Psoas muscle (tissue), 8 donors: ENCODE measurements around the gene UBXN1. TPM values are rescaled to one million over a fixed set of nuclear protein-coding genes. Genes with fewer than 3 reads are reported as not detected.
"Not testable (repeated sequence)": the region's sequence is repeated elsewhere in the genome, so short reads cannot be mapped to it uniquely, and the experiment has no call there.

Experiments
- ATAC-seq, 4 donors: fragments of 200-7000 bp; cut with Tn5 transposase; one replicate each; pipeline ENCODE4 v1.9.1; 2020; ENCODE audit warnings: moderate library complexity in 3 of 4, mild to moderate bottlenecking in 2 of 4
- DNase-seq, 2 donors: peaks; one replicate each; pipeline ENCODE4 v3.0.0-alpha.2; 2020
- H3K27ac ChIP-seq: fragments of 200-600 bp; one replicate; pipeline ENCODE4 v1.8.0; 2022
- H3K27me3 ChIP-seq, 3 donors: fragments of 200-600 bp in 1 of 3; one replicate each; pipeline versions ENCODE4 v1.6.1 to v1.8.0; 2013 to 2022; ENCODE audit warnings: low read length in 2 of 3, mild to moderate bottlenecking in 2 of 3, moderate library complexity in 1 of 3; ENCODE audit not compliant: insufficient read depth in 3 of 3
- H3K36me3 ChIP-seq, 2 donors: fragments of 200-600 bp in 1 of 2; one replicate each; pipeline versions ENCODE4 v1.6.1 to v1.8.0; 2013 to 2022; ENCODE audit warnings: low read depth in 1 of 2, mild to moderate bottlenecking in 1 of 2, moderate library complexity in 1 of 2; ENCODE audit not compliant: insufficient read depth in 1 of 2
- H3K4me1 ChIP-seq: fragments of 200-600 bp; one replicate; pipeline ENCODE4 v1.8.0; 2022
- H3K4me3 ChIP-seq: fragments of 200-600 bp; one replicate; pipeline ENCODE4 v1.8.0; 2022; ENCODE audit warnings: mild to moderate bottlenecking
- H3K9me3 ChIP-seq: fragments of 200-600 bp; one replicate; pipeline ENCODE4 v1.8.0; 2022
- CTCF ChIP-seq: fragments of 200-600 bp; IDR thresholded peaks from one replicate; pipeline ENCODE4 v1.8.0; 2022; ENCODE audit warnings: antibody characterized with exemption
- WGBS, 3 donors: extraction: QIAGEN DNeasy Blood & Tissue Kit; methylation state at CpG; one replicate each; pipeline versions ENCODE4 v1.1.6 to v1.1.7; 2013; 5-methylcytosine and 5-hydroxymethylcytosine counted together
- intact Hi-C, 2 donors: fragments of 100-400 bp; cut with DNase I; formaldehyde crosslinking; loops; one replicate each; pipeline versions ENCODE4 v1.11.0 to v1.14.2; 2022
- polyA plus RNA-seq, 3 donors: library from polyadenylated mRNA; stranded (reverse); fragments of 200-250 nt; gene quantifications; one replicate each; pipeline ENCODE4 v1.2.3, GENCODE V29; 2013
- total RNA-seq, 4 donors: library from RNA; stranded (reverse); fragmentation: NEBNext Ultra II Directional in 2 of 4; extraction: Animal tissue kit (Norgen Biotek cat#: 25700) in 2 of 4; gene quantifications; one replicate each; pipeline versions ENCODE4 v1.2.1 to v1.2.4, GENCODE V29; 2021 to 2023
- donor health status: healthy with polysubstance abuse.
- donor health status: DM: no; HTN: no; CAD: no; lungs with moderate emphysema.
- donor health status: Bipolar disorder and iron deficiency.
- donor health status: healthy.
- donor health status: DM: yes; HTN: yes; CAD: no.
- donor health status: DM: no; HTN: no; CAD: no.
- donor health status: DM: no; HTN: no; CAD: no.
- donor health status: DM: yes; HTN: yes; CAD: no.

Gene UBXN1
- total and polyA plus RNA-seq, 7 donors = 102 to 376 (median 204) TPM

- Histone ChIP-seq H3K4me3 (peak overlapping the region; percentile 99), H3K27ac (peak overlapping the region; percentile 95), H3K4me1 (peaks cover 23% of the 10 kb centered on the region), H3K27me3 (no peaks in the 10 kb centered on the region), H3K9me3 (no peaks in the 10 kb centered on the region), H3K36me3 (peaks cover 3 to 43% of the 10 kb centered on the region in 2 donors)
- ATAC-seq (peak; percentile 51 to 59 (median 56)), DNase-seq (peak in 1 of 2 donors; percentile 75)
- intact Hi-C loops = no loop called here
- no peak for TF ChIP-seq CTCF
- WGBS, 3 donors = 3% methylated on average over 36 of the region's 36 CpGs
Measured at GRCh38 chr11:62664405-62665074, 14.3 kb downstream of the UBXN1 start.

GRCh38 chr11:62656796-62657429 lies 22.0 kb downstream of the UBXN1 start:
- no peaks in the 10 kb centered on the region for H3K9me3 ChIP-seq
- TF ChIP-seq CTCF = no peak
- peaks cover 0 to 7% of the 10 kb centered on the region in 2 donors for H3K36me3 ChIP-seq
- H3K4me1 ChIP-seq = peaks cover 3% of the 10 kb centered on the region
- ATAC-seq = no peak
- no peak overlapping the region for H3K4me3 ChIP-seq
- no peaks in the 10 kb centered on the region for H3K27me3 ChIP-seq
- 61 to 69% (median 64%) methylated on average over 5 of the region's 5 CpGs for WGBS, 3 donors
- no peak for DNase-seq
- H3K27ac ChIP-seq = no peak overlapping the region
- intact Hi-C loops = no loop called here

- intact Hi-C loops = loop anchor here in 1 of 2 donors (5.0 kb wide), 1 partner anchor 42 kb away; the partner anchor contains the start of genes EML3 and ROM1
- Histone ChIP-seq H3K36me3 (peaks cover 0 to 10% of the 10 kb centered on the region in 2 donors), H3K27me3 (no peaks in the 10 kb centered on the region), H3K4me3 (no peak overlapping the region), H3K9me3 (no peaks in the 10 kb centered on the region), H3K4me1 (peaks cover 8% of the 10 kb centered on the region), H3K27ac (no peak overlapping the region)
- ATAC-seq (no peak), DNase-seq (no peak)
- no peak for TF ChIP-seq CTCF
- 87 to 90% (median 90%) methylated on average over 11 of the region's 11 CpGs for WGBS, 3 donors
Measured at GRCh38 chr11:62654297-62654696, 24.6 kb downstream of the UBXN1 start.

- no peak for ATAC-seq
- intact Hi-C loops = loop anchor here in 1 of 2 donors (5.0 kb wide), 1 partner anchor 40 kb away; the partner anchor contains the start of genes EML3 and ROM1
- Histone ChIP-seq H3K9me3 (no peaks in the 10 kb centered on the region), H3K27ac (peak overlapping the region; percentile 95), H3K4me3 (peak overlapping the region; percentile 93), H3K4me1 (peaks cover 11% of the 10 kb centered on the region), H3K27me3 (no peaks in the 10 kb centered on the region), H3K36me3 (peaks cover 0 to 29% of the 10 kb centered on the region in 2 donors)
- 39 to 41% (median 39%) methylated on average over 16 of the region's 16 CpGs for WGBS, 3 donors
- no peak for TF ChIP-seq CTCF
- no peak for DNase-seq
Measured at GRCh38 chr11:62652161-62653006, 26.5 kb downstream of the UBXN1 start.

- not testable (repeated sequence) for H3K27ac ChIP-seq, H3K4me3 ChIP-seq, H3K27me3 ChIP-seq, DNase-seq, ATAC-seq, H3K9me3 ChIP-seq
- whole genome bisulfite sequencing, 3 donors = 93 to 95% (median 94%) methylated on average over 12 of the region's 12 CpGs
- peaks cover 0 to 29% of the 10 kb centered on the region in 2 donors for H3K36me3 ChIP-seq
- intact Hi-C loops = loop anchor here in 1 of 2 donors (5.0 kb wide), 1 partner anchor 38 kb away; the partner anchor contains the start of genes EML3 and ROM1
- H3K4me1 ChIP-seq = peaks cover 23% of the 10 kb centered on the region
Measured at GRCh38 chr11:62650283-62650682, 28.6 kb downstream of the UBXN1 start.
